H9 (cell line): ENCODE measurements around the gene RGS9. TPM values are rescaled to one million over a fixed set of nuclear protein-coding genes. Genes with fewer than 3 reads are reported as not detected.

ENCODE experiments used
- DNase-seq: peaks from one replicate; pipeline ENCODE4 v3.0.0-alpha.2; 2017
- H2AFZ ChIP-seq: one replicate; pipeline ENCODE4 v1.6.1; 2013; ENCODE audit warnings: mild to moderate bottlenecking, low read length, control low read depth, moderate library complexity
- H2AK5ac ChIP-seq: 2 replicates; pipeline ENCODE4 v1.6.1; 2013; ENCODE audit warnings: low read length, control low read depth, mixed read lengths; ENCODE audit not compliant: insufficient read length
- H2BK120ac ChIP-seq: one replicate; pipeline ENCODE4 v1.6.1; 2013; ENCODE audit warnings: low read depth, mild to moderate bottlenecking, low read length, control low read depth, inconsistent platforms; ENCODE audit not compliant: poor library complexity, severe bottlenecking
- H2BK12ac ChIP-seq: 2 replicates; pipeline ENCODE4 v1.6.1; 2013; ENCODE audit warnings: low read length, control low read depth, mixed read lengths, low read depth; ENCODE audit not compliant: insufficient read length
- H2BK15ac ChIP-seq: 2 replicates; pipeline ENCODE4 v1.6.1; 2013; ENCODE audit warnings: low read depth, low read length, control low read depth
- H2BK20ac ChIP-seq: one replicate; pipeline ENCODE4 v1.6.1; 2013; ENCODE audit warnings: low read depth, mild to moderate bottlenecking, low read length, control low read depth, inconsistent platforms; ENCODE audit not compliant: poor library complexity, severe bottlenecking
- H2BK5ac ChIP-seq: 2 replicates; pipeline ENCODE4 v1.6.1; 2013; ENCODE audit warnings: low read length, control low read depth, mixed read lengths; ENCODE audit not compliant: insufficient read length
- H3K14ac ChIP-seq: 2 replicates; pipeline ENCODE4 v1.6.1; 2013; ENCODE audit warnings: low read length, control low read depth; ENCODE audit not compliant: insufficient read depth
- H3K18ac ChIP-seq: 2 replicates; pipeline ENCODE4 v1.6.1; 2013; ENCODE audit warnings: low read depth, mild to moderate bottlenecking, mixed read lengths, low read length, control low read depth; ENCODE audit not compliant: insufficient read length
- H3K23ac ChIP-seq: 2 replicates; pipeline ENCODE4 v1.6.1; 2013; ENCODE audit warnings: low read length, control low read depth, mixed read lengths, low read depth; ENCODE audit not compliant: insufficient read length
- H3K23me2 ChIP-seq: 2 replicates; pipeline ENCODE4 v1.6.1; 2013; ENCODE audit warnings: low read depth, mild to moderate bottlenecking, mixed read lengths, low read length, control low read depth; ENCODE audit not compliant: insufficient read length, poor library complexity, severe bottlenecking
- H3K27ac ChIP-seq: 2 replicates; pipeline ENCODE4 v1.5.1; 2013; ENCODE audit warnings: low read length, control low read depth, mixed read lengths, low read depth; ENCODE audit not compliant: insufficient read length
- H3K27me3 ChIP-seq: 2 replicates; pipeline ENCODE4 v1.6.1; 2013; ENCODE audit warnings: low read length, control low read depth, inconsistent platforms; ENCODE audit not compliant: insufficient read depth
- H3K4ac ChIP-seq: 2 replicates; pipeline ENCODE4 v1.6.1; 2013; ENCODE audit warnings: low read depth, mild to moderate bottlenecking, control low read depth, inconsistent platforms, low read length, moderate library complexity
- H3K4me1 ChIP-seq: 2 replicates; pipeline ENCODE4 v1.6.1; 2013; ENCODE audit warnings: low read length, control low read depth, inconsistent platforms; ENCODE audit not compliant: insufficient read depth
- H3K4me2 ChIP-seq: 2 replicates; pipeline ENCODE4 v1.6.1; 2013; ENCODE audit warnings: low read length, control low read depth, mixed read lengths; ENCODE audit not compliant: insufficient read length, insufficient read depth
- H3K56ac ChIP-seq: 2 replicates; pipeline ENCODE4 v1.6.1; 2013; ENCODE audit warnings: low read depth, mild to moderate bottlenecking, mixed read lengths, low read length, control low read depth; ENCODE audit not compliant: insufficient read length
- H3K79me1 ChIP-seq: 2 replicates; pipeline ENCODE4 v1.6.1; 2013; ENCODE audit warnings: low read depth, mild to moderate bottlenecking, moderate library complexity, low read length, control low read depth, inconsistent platforms; ENCODE audit not compliant: insufficient read depth, poor library complexity, severe bottlenecking
- H3K79me2 ChIP-seq: 2 replicates; pipeline ENCODE4 v1.6.1; 2013; ENCODE audit warnings: low read length, control low read depth, inconsistent platforms; ENCODE audit not compliant: insufficient read depth
- H3K9ac ChIP-seq: 2 replicates; pipeline ENCODE4 v1.6.1; 2013; ENCODE audit warnings: low read length, control low read depth, mixed read lengths; ENCODE audit not compliant: insufficient read length; ENCODE audit errors: extremely low read depth
- H3K9me3 ChIP-seq: one replicate; pipeline ENCODE4 v1.6.1; 2013; ENCODE audit warnings: low read depth, low read length, inconsistent platforms; ENCODE audit not compliant: control insufficient read depth
- H3T11ph ChIP-seq: one replicate; pipeline ENCODE4 v1.6.1; 2013; ENCODE audit warnings: mild to moderate bottlenecking, low read length, control low read depth, inconsistent platforms
- H4K20me1 ChIP-seq: one replicate; pipeline ENCODE4 v1.6.1; 2013; ENCODE audit not compliant: control insufficient read depth, insufficient read length, insufficient read depth
- H4K5ac ChIP-seq: 2 replicates; pipeline ENCODE4 v1.6.1; 2013; ENCODE audit warnings: low read depth, mild to moderate bottlenecking, mixed read lengths, low read length, control low read depth; ENCODE audit not compliant: insufficient read length
- H4K8ac ChIP-seq: replicated peaks from 2 replicates; pipeline ENCODE4 v1.6.1; 2013; ENCODE audit warnings: low read length, control low read depth, mixed read lengths, low read depth; ENCODE audit not compliant: insufficient read length
- H4K91ac ChIP-seq: 2 replicates; pipeline ENCODE4 v1.6.1; 2013; ENCODE audit warnings: low read depth, mild to moderate bottlenecking, moderate library complexity, mixed read lengths, low read length, control low read depth; ENCODE audit not compliant: insufficient read length
- H3K27ac Mint-ChIP-seq, 3 experiments: 2 replicates in 2 of 3; 3 replicates in 1 of 3; pipeline ENCODE4 v1.8.0; 2020 to 2021; ENCODE audit warnings: mixed read lengths in 3 of 3, mild to moderate bottlenecking in 1 of 3, moderate library complexity in 1 of 3
- H3K27me3 Mint-ChIP-seq: 2 replicates; pipeline ENCODE4 v1.8.0; 2021; ENCODE audit warnings: low read depth, mild to moderate bottlenecking, moderate library complexity, mixed read lengths
- H3K36me3 Mint-ChIP-seq, 3 experiments: 2 replicates in 2 of 3; 3 replicates in 1 of 3; pipeline ENCODE4 v1.8.0; 2020 to 2021; ENCODE audit warnings: low read depth in 3 of 3, mixed read lengths in 3 of 3; ENCODE audit not compliant: insufficient read depth in 1 of 3
- H3K4me1 Mint-ChIP-seq, 2 experiments: 2 replicates each; pipeline ENCODE4 v1.8.0; 2020; ENCODE audit warnings: mixed read lengths in 2 of 2
- H3K4me3 Mint-ChIP-seq, 2 experiments: 2 replicates in 1 of 2; 3 replicates in 1 of 2; pipeline ENCODE4 v1.8.0; 2020 to 2021; ENCODE audit warnings: mild to moderate bottlenecking in 2 of 2, mixed read lengths in 2 of 2, moderate library complexity in 1 of 2
- H3K9me3 Mint-ChIP-seq, 2 experiments: 2 replicates in 1 of 2; 3 replicates in 1 of 2; pipeline ENCODE4 v1.8.0; 2020; ENCODE audit warnings: mild to moderate bottlenecking in 2 of 2, mixed read lengths in 2 of 2, moderate library complexity in 1 of 2
- WGBS: extraction: QIAGEN DNeasy Blood & Tissue Kit; methylation state at CpG from one replicate; pipeline ENCODE4 v1.1.7; 2013; ENCODE audit warnings: missing lambda C conversion rate, low lambda C conversion rate, mixed read lengths; ENCODE audit not compliant: insufficient read length; ENCODE audit errors: extremely low coverage; 5-methylcytosine and 5-hydroxymethylcytosine counted together
- total RNA-seq: library from RNA; stranded (reverse); gene quantifications from 2 replicates; pipeline ENCODE4 v1.2.1, GENCODE V29; 2021
- TF ChIP-seq, protein P1 (sequence below): fragments of 200-600 bp; sonication (generic); conservative IDR thresholded peaks from 3 replicates; pipeline ENCODE4 v1.8.0; 2021; ENCODE audit warnings: antibody characterized with exemption, mild to moderate bottlenecking

The RGS9 gene
- total RNA-seq, 1 experiment from 2014 or later = 12.0 TPM

DNA sequence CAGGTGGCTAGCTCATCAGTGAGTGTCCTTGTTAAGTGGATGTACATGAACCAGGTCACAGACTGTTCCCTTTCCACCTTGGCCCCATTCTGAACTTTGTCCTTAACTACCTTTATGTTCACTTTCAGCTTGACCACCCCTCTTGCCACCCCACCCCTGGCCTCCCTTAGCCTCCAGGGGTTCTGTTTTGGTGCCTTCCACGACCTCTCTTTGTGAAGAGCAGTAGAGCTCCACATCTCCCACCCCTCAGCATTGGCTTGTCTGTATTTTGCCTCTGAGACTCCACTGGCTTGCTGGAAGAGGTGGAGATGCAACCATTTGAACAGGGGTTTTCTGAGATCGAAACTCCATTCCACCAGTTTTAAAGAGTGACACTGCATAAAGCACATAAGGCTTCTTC, 123.5 kb downstream of the RGS9 start:
- Histone ChIP-seq H2AFZ (no peak overlapping the region), H3K14ac (no peak overlapping the region), H3K4me1 (no peaks in the 10 kb centered on the region), H3K23ac (no peak overlapping the region), H4K91ac (no peak overlapping the region), H3K9me3 (no peaks in the 10 kb centered on the region), H3K79me2 (no peaks in the 10 kb centered on the region), H2BK5ac (no peak overlapping the region), H3K9ac (no peak overlapping the region), H2BK12ac (no peak overlapping the region), H2BK120ac (no peak overlapping the region), H3K23me2 (no peaks in the 10 kb centered on the region), H3K56ac (no peak overlapping the region), H2BK15ac (no peak overlapping the region), H4K8ac (no peak overlapping the region), H4K20me1 (no peaks in the 10 kb centered on the region), H3K79me1 (no peaks in the 10 kb centered on the region), H3K27ac (no peak overlapping the region), H2BK20ac (no peak overlapping the region), H3K27me3 (no peaks in the 10 kb centered on the region), H3K4ac (no peak overlapping the region), H2AK5ac (no peak overlapping the region), H3K4me2 (no peak overlapping the region), H3K18ac (no peak overlapping the region), H4K5ac (no peak overlapping the region), H3T11ph (no peak overlapping the region)
- WGBS = no CpG with 5 or more reads among the region's 2 CpGs
- no peaks in the 10 kb centered on the region; a peak in 1 of 7 replicates for H3K36me3 Mint-ChIP-seq
- no peak overlapping the region for H3K4me3 Mint-ChIP-seq
- no peaks in the 10 kb centered on the region; the same call in 1 of the 2 replicates for H3K27me3 Mint-ChIP-seq
- peaks cover 0 to 4% of the 10 kb centered on the region in 2 experiments; a peak in 2 of 5 replicates for H3K9me3 Mint-ChIP-seq
- no peaks in the 10 kb centered on the region for H3K4me1 Mint-ChIP-seq
- no peak overlapping the region for H3K27ac Mint-ChIP-seq
- TF ChIP-seq, protein P1, sequence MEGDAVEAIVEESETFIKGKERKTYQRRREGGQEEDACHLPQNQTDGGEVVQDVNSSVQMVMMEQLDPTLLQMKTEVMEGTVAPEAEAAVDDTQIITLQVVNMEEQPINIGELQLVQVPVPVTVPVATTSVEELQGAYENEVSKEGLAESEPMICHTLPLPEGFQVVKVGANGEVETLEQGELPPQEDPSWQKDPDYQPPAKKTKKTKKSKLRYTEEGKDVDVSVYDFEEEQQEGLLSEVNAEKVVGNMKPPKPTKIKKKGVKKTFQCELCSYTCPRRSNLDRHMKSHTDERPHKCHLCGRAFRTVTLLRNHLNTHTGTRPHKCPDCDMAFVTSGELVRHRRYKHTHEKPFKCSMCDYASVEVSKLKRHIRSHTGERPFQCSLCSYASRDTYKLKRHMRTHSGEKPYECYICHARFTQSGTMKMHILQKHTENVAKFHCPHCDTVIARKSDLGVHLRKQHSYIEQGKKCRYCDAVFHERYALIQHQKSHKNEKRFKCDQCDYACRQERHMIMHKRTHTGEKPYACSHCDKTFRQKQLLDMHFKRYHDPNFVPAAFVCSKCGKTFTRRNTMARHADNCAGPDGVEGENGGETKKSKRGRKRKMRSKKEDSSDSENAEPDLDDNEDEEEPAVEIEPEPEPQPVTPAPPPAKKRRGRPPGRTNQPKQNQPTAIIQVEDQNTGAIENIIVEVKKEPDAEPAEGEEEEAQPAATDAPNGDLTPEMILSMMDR = no peak
- no peak for DNase-seq
